NCI-H82 treated with DMSO at 0.1 percent for 48 hours (cell line): ENCODE measurements around the gene CYP4F22.
"Not testable (repeated sequence)": the region's sequence is repeated elsewhere in the genome, so short reads cannot be mapped to it uniquely, and the experiment has no call there.

ENCODE experiments used
- DNase-seq: peaks from one replicate; lab custom pipeline; 2025; ENCODE audit not compliant: unreplicated experiment; lab: John Stamatoyannopoulos, UW

CYP4F22 gene

GRCh38 chr19:15508035-15508710, at the start of gene CYP4F22:
TSS of gene CYP4F22 (plus strand) at chr19:15508525. CDS start at chr19:15525337, 16,812 bp downstream.
- DNase-seq = no peak

GRCh38 chr19:15461694-15462093, 46.6 kb upstream of the CYP4F22 start:
- DNase-seq = no peak

DNA sequence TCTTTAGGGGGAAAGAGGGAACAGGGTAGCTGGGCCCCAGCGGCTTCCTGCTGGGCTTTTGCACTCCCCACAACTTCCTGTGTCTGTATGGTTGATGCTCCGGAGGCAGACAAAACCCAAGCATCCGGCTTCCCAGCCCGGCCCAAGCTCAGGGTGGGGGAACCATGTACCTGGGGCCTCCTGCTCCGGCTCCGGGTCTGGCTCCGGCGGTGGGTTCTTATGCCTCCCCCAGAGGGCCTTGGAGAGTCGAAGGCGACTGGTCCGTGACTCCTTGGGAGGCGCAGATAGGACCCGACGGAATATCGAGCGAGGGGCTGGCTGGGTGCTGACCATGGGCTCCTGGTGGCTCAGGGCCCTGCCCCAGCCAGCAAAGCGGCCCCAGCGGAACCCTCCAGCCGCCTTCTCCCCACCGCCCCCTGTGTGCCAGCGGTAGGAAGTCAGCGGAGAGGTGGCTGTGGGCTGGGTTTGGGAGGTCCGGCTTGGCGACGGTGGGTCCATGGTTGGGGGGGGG, 44.4 kb upstream of the CYP4F22 start:
- DNase-seq = no peak

DNA sequence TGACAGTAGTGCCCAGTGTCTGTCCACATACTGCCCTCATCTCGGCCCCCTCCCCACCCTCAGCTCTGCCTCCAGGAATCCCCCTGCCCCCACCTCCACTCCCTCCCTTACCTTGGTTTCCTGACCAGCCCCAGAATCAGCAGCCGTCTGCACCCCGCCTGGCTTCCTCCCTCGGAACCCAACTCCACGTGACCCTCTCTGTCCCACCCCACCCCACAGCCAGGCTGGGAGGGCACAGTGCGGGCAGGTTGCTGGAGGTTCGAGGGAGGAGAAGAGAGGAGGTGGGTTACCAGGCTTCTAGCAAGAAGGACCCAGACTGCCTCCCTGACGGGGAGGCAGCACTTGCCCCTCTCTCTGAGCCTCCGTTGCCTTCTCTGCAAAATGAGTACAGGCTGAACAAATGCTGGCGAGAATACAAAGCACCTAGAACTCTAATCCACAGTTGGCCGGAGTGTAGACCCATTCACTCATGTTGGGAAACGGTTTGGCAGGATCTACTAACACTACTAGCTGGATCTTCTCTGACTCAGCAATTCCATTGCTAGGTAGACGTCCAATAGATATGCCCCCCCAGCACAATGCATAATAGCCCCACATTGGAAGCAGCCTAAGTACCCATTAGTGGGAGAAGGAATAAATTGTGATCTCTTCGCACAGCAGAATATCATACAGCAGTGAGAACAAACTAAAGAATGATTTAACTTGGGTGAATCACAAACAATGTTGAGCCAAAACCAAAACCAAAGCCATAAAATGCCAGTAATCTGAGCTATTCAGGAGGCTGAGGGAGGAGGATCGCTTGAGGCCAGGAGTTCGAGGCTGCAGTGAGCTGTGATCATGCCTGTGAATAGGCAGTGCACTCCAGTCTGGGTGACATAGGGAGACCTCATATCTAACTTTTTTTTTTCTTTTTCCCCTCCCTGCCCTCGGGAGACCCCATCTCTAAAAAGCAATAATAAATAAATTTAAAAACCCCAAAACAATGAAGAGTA, 43.6 kb upstream of the CYP4F22 start, which contains the start of gene RASAL3:
TSS of gene RASAL3 (minus strand) at position 151 of the 992 bp plus-strand sequence. CDS start 186 bp downstream, outside the sequence.
- no peak for DNase-seq

DNA sequence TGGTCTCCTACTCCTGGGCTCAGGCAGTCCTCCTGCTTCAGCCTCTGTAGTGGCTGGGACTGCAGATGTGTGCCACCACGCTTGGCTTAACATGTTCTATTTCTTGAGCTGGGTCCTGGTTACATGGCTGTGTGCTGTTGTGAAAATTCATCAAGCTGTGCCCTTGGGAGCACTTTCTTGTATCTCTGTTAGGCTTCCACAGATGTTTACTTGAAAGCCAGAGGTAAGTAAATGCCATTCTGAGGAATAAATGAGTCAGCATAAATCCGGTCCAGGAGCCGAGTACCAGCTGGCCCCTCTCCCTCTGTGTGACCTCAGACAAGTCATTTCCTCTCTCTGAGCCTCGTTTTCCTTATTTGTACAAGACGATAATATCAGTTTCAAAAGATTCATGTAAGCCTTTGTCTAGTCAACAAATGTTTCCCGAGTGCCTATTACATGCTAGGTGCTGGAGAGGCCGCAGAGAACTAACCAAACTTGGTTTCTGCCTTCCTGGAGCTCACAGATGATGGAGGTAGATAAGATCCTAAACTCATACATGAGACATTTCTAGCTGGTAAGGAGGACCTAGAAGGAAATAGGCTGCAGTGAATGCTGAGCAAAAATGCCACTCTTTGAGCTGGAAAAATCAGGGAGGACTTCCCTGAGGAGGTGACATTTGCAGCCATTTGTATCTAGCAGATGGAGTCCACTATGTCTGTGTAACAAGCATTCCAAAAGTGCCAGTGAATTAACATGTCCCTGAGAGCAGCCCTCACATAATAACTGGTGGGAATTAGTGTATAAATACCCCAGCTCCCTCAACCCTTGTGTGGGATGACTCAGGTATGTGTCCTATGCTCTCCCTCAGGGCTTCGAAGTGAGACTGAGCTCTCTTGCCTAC, 41.2 kb upstream of the CYP4F22 start:
- no peak for DNase-seq

DNA sequence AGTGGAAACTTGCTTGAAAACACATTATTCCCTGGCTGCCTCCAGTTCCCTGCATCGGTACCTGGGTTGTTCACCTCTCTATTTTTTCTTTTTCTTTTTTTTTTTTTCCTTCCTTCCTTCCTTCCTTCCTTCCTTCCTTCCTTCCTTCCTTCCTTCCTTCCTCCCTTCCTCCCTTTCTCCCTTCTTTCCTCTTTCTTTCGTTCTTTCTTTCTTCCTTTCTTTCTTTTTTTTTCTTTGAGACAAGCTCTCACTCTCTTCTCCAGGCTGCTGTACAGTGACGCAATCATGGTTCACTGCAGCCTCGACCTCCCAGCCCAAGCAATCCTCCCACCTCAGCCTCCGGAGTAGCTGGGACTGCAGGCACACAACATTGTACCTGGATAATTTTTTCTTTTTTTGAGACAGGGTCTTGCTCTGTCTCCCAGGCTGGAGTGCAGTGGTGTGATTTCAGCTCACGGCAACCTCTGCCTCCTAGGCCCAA, 40.6 kb upstream of the CYP4F22 start:
- no peak for DNase-seq

DNA sequence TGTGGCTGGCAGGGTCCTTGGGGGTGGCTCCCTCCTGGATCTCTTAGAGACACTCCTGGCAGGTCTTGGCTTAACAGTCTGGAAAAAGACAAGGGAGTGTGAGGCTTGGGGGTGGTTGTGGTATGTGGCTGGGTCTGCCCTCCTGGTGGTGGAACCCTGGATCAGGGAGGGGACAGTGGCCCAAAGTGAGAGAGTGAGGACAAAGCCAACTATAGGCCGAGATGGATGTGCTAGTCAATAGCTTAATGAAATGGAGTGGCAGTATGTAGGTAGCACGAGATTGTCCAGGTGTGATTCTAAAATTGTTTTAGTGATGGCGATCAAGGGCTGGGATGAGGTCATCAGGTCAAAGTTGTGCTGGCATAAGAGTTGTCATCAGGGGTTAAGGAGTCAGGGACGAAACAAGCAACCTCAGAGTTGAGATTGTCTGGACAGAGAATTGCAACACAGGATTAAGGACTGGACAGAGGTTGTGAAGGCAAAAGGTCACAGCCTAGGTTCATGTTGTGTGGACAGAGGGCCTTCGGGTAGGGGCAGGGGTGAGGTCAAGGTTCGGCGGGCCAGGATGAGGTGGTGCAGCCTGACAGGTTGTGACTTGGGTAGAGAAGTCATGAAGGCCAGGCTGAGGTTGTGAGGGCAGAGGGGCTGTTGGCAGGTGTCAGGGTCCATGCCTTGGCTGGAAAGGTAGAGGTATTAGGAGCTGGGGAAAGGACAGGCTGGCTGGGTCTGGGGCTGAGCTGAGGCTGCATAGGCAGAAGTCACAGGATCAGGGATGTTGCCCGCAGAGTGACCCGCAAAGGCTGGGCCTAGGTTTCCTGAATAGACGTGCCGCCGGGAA, 39.4 kb upstream of the CYP4F22 start:
- no peak for DNase-seq

DNA sequence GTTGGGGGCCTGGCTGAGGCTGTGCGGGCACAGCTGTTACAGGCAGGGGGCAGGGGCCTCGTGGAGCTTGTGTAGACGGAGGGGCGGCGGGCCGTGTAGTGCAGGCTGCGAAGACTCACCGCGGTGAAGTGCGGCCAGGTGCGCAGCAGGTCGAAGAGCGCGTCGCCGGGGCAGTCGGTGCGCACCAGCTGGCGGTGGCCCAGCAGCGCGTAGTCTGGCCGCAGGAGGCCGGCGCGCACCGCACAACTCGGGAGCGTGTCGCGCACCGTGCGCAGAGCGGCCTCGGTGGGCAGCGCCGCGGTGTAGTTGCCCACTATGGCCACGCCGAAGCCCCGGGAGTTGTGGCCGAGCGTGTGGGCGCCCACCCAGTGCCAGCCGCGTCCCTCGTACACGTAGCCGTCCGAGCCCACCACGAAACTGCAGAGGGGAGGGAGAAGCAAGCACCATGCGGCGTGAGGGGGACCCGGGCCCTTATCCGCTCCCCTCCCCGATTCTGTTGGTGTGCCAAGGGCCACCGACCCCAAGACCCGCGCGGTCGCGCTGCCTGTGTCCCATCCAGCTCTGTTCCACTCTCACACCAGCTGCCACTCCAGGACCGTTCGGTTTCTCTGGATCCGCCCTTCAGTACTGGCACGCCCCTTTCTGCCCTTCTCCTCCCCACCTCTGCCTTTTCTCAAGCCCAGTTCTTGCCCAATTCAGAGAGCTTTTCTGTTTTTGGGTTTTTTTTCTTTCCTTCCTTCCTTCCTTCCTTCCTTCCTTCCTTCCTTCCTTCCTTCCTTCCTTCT, 38.6 kb upstream of the CYP4F22 start:
- DNase-seq = no peak

DNA sequence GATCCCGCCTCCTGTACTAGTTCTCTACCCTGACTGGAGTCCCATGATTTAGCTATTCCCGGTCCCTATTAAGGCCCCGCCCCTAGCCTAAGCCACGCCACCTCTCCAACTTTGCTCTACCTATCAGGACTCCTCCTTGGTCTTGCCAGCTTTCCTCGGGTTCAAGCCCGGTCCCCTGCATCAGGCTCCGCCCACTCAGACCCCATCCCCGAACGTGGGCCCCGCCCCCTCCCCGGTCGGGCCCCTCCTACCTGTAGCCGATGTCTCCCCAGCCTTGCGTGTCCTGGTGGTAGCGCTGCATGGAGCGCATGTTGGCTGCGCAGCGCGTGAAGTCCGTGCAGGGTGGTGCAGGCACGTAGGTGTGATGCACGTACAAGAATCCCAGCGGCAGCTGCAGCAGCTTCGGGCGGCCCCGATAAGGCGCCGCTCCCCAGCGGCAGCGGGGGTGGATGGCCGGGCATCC, 36.7 kb upstream of the CYP4F22 start:
- DNase-seq = no peak

- not testable (repeated sequence) for DNase-seq
Measured at GRCh38 chr19:15473821-15474220, 34.5 kb upstream of the CYP4F22 start.

- DNase-seq = no peak
Measured at GRCh38 chr19:15475169-15475568, 33.2 kb upstream of the CYP4F22 start.

DNA sequence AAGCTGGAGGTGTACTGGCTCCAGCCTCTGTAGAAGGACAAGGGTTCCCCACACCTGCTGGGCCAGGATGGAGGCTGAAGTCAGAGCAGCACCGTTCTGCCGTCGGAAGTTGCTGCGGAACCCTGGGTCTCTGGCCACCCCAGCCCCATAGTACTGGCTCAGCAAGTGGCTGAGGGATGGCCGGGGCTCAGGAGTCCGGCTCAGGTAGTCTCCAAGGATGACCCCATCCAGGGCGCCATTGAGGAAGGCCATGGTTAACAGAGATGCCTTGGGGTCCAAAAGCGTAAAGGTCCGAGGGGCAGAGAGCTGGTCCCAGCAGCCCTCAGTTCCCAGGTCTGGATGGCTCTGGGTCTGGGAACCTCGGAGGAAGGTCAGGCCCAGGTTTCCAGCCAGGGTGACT, 32.7 kb upstream of the CYP4F22 start:
- no peak for DNase-seq

DNA sequence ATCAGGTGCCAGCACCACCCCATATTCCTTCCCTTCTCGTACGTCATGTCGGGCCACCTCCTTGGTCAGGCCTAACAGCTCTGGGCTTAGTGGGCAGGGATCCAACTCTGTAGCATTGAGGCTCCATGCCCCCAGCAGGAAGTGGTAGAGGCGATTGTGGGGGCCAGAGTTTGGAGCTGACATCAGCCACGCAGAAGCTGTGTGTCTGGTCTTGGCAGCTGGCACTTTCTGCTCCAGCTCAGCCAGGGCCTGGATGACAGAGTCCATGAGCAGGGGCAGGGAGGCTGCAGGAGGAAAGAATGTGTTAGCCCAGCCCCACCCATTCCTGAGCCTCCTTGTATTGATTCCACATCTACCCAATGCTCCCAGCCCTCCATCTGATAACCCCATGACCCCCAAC, 32.0 kb upstream of the CYP4F22 start:
- no peak for DNase-seq

DNA sequence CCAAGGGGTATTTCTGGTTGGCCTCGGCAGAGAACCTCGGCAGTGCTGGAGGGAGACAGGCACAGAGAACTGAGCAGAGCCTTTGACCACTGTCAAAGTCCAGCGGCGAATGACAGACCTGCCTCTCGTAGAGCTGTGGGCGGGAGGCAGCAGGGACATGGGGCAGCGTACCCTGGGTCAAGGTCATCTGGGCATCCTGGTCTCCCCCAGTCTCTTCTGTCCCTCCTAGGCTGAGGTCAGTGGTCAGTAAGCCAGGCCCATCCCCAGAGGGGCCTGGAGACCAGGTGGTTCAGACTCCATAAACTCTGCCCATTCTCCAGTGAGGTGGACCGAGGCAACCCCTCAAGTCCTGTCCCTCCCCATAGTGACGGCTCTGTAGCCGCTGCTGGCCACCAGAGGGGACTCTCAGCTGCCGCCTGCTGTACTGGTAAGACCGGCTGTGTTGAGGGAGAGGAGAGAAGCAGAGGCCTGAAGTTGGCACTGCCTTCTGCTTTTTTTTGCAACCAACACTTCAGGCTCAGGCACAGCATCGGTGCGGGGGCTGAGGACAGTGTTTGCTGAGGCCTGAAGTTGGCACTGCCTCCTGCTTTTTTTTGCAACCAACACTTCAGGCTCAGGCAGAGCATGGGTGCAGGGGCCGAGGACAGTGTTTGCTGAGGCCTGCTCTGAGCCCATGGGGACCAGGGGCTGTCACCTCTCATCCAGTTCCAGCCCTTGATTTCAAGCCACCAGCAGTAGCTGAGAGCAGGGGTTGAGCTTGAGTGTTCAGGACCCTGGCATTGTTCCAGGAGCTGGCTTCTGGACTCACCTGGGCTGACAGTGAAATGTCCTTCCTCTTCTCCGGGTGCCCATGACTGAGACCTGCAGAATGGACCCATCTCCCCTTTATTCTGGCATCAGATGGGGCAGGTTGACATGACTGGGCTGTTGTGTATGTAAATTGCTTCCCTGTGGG, 28.7 kb upstream of the CYP4F22 start, which contains the start of gene PGLYRP2:
TSS of gene PGLYRP2 (minus strand) at position 111 of the 955 bp plus-strand sequence. CDS start 130 bp downstream, outside the sequence.
- DNase-seq = no peak

DNA sequence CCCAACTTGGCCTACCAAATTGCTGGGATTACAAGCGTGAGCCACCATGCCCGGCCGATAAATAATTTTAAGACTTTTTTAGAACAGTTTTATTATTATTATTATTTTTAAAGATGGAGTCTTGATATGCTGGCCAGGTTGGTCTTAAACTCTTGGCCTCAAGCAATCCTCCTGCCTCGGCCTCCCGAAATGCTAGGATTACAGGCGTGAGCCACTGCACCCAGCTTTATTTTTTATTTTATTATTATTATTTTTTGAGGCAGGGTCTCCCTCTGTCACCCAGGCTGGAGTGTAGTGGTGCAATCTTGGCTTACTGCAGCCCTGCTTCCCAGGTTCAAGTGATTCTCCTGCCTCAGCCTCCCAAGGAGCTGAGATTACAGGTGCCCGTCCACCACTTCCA, 27.3 kb upstream of the CYP4F22 start:
- not testable (repeated sequence) for DNase-seq

- not testable (repeated sequence) for DNase-seq
Measured at GRCh38 chr19:15485768-15486167, 22.6 kb upstream of the CYP4F22 start.

- DNase-seq = no peak
Measured at GRCh38 chr19:15487038-15487437, 21.3 kb upstream of the CYP4F22 start.
